GM12878 (cell line): Measurements from ENCODE around the gene GCM1. TPM values are rescaled to one million over a fixed set of nuclear protein-coding genes. Genes with fewer than 3 reads are reported as not detected.

Source experiments
- ATAC-seq: fragments of 200-7000 bp; cut with Tn5 transposase; 3 replicates; pipeline ENCODE4 v1.9.1; 2020; ENCODE audit warnings: mild to moderate bottlenecking, moderate library complexity
- BruUV-seq: library from RNA; stranded (reverse); fragments of 400-500 nt; replicated peaks from 2 replicates; lab custom pipeline; 2021; lab: Mats Ljungman, UMichigan
- CTCF ChIA-PET: fragments of 300-600 bp; sonication (Branson Sonifier 250); formaldehyde crosslinking; extraction: SDS; loops from one replicate; lab custom pipeline; 2021; ENCODE audit warnings: inconsistent platforms; lab: Yijun Ruan, JAX
- POLR2A ChIA-PET: fragments of 350-600 bp; formaldehyde crosslinking; extraction: SDS; loops from one replicate; lab custom pipeline; 2021; ENCODE audit warnings: inconsistent platforms; lab: Charles Lee
- RAD21 ChIA-PET: fragments of 300-600 bp; sonication (Branson Sonifier 250); formaldehyde crosslinking; loops from one replicate; lab custom pipeline; 2023; ENCODE audit warnings: antibody characterized with exemption; ENCODE audit not compliant: unreplicated experiment; lab: Charles Lee
- SMC1A ChIA-PET: fragments of 300-600 bp; sonication (Branson Sonifier 250); formaldehyde crosslinking; loops from one replicate; lab custom pipeline; 2023; ENCODE audit not compliant: unreplicated experiment, uncharacterized antibody; lab: Charles Lee
- DNase-seq: peaks from one replicate; pipeline ENCODE4 v3.0.0-alpha.2; 2011; ENCODE audit warnings: low read depth, low spot score
- FAIRE-seq: peaks from 3 replicates; lab custom pipeline; 2011; peaks lifted over from hg19 to GRCh38; lab: Jason Lieb, UNC
- H2AFZ ChIP-seq: 2 replicates; pipeline ENCODE4 v1.6.0; 2011; ENCODE audit warnings: low read depth, low read length, control low read depth; ENCODE audit not compliant: control insufficient read depth
- H3K27ac ChIP-seq: 2 replicates; pipeline ENCODE4 v1.5.1; 2011; ENCODE audit warnings: control low read depth; ENCODE audit not compliant: control insufficient read depth, insufficient read depth
- H3K27me3 ChIP-seq, 2 experiments: replicated peaks in 1 of 2; 2 replicates each; pipeline versions ENCODE4 v1.6.0 to v1.6.1; 2011; ENCODE audit warnings: low read length in 1 of 2; ENCODE audit not compliant: control insufficient read depth in 2 of 2, insufficient read depth in 2 of 2
- H3K36me3 ChIP-seq, 2 experiments: 2 replicates each; pipeline ENCODE4 v1.5.1; 2011; ENCODE audit warnings: low read length in 1 of 2; ENCODE audit not compliant: control insufficient read depth in 2 of 2, insufficient read depth in 2 of 2
- H3K4me1 ChIP-seq: 2 replicates; pipeline ENCODE4 v1.6.1; 2011; ENCODE audit warnings: mild to moderate bottlenecking, low read length, moderate library complexity, mixed read lengths; ENCODE audit not compliant: control insufficient read depth, insufficient read depth
- H3K4me2 ChIP-seq: 2 replicates; pipeline ENCODE4 v1.6.0; 2011; ENCODE audit warnings: control low read depth; ENCODE audit not compliant: control insufficient read depth, insufficient read depth
- H3K4me3 ChIP-seq: fragments of 200-600 bp; sonication (generic); 2 replicates; pipeline ENCODE4 v1.5.1; 2016
- H3K79me2 ChIP-seq: 2 replicates; pipeline ENCODE4 v1.6.0; 2011; ENCODE audit warnings: low read length; ENCODE audit not compliant: control insufficient read depth, insufficient read depth
- H3K9ac ChIP-seq: 2 replicates; pipeline ENCODE4 v1.8.0; 2011; ENCODE audit warnings: low read length, control low read depth, mixed read lengths; ENCODE audit not compliant: control insufficient read depth, insufficient read depth
- H3K9me3 ChIP-seq: replicated peaks from 3 replicates; pipeline ENCODE4 v1.5.1; 2011; ENCODE audit warnings: mild to moderate bottlenecking, low read length; ENCODE audit not compliant: control insufficient read depth, insufficient read depth
- H4K20me1 ChIP-seq: 2 replicates; pipeline ENCODE4 v1.6.0; 2011; ENCODE audit not compliant: control insufficient read depth, insufficient read depth
- BRCA1 ChIP-seq: IDR thresholded peaks from 2 replicates; pipeline ENCODE4 v1.6.1; 2011; ENCODE audit warnings: low read depth, low read length, improper control_type of control experiment
- KDM1A ChIP-seq: fragments of 200-600 bp; sonication (generic); IDR thresholded peaks from 2 replicates; pipeline ENCODE4 v1.6.1; 2016; ENCODE audit warnings: borderline replicate concordance
- NBN ChIP-seq: fragments of 450-650 bp; IDR thresholded peaks from 2 replicates; pipeline ENCODE4 v1.6.1; 2016
- NFXL1 ChIP-seq: fragments of 450-650 bp; IDR thresholded peaks from 2 replicates; pipeline ENCODE4 v1.6.1; 2017; ENCODE audit warnings: antibody characterized with exemption, mild to moderate bottlenecking, borderline replicate concordance
- POLR2AphosphoS5 ChIP-seq: IDR thresholded peaks from 2 replicates; pipeline ENCODE4 v1.6.1; 2011; ENCODE audit warnings: mild to moderate bottlenecking, low read length, inconsistent platforms
- SPI1 ChIP-seq: IDR thresholded peaks from 2 replicates; pipeline ENCODE4 v1.6.1; 2011; ENCODE audit warnings: low read depth, mild to moderate bottlenecking, low read length, moderate library complexity, borderline replicate concordance; ENCODE audit not compliant: insufficient read depth
- WRNIP1 ChIP-seq: IDR thresholded peaks from 2 replicates; pipeline ENCODE4 v1.6.1; 2011; ENCODE audit warnings: low read depth, low read length, improper control_type of control experiment, borderline replicate concordance
- YY1 ChIP-seq: IDR thresholded peaks from 2 replicates; pipeline ENCODE4 v1.6.1; 2011; ENCODE audit warnings: low read depth, mild to moderate bottlenecking, low read length
- WGBS: methylation state at CpG from one replicate; pipeline ENCODE4 v1.1.6; 2016; ENCODE audit warnings: low lambda C conversion rate; ENCODE audit not compliant: insufficient replicate concordance, insufficient coverage; ENCODE audit errors: missing lambda C conversion rate; 5-methylcytosine and 5-hydroxymethylcytosine counted together
- in situ Hi-C: fragments of 300-500 bp; cut with MboI; formaldehyde crosslinking; loops from 9 replicates; pipeline ENCODE4 v1.14.3; 2018; ENCODE audit warnings: mixed read lengths
- intact Hi-C: fragments of 100-400 bp; cut with micrococcal nuclease; formaldehyde crosslinking; loops from one replicate; pipeline ENCODE4 v1.14.2; 2022; ENCODE audit not compliant: unreplicated experiment
- polyA plus RNA-seq, 11 experiments: library from polyadenylated mRNA; depleted of rRNA in 4 of 11; unstranded in 6 of 11; stranded (reverse) in 5 of 11; fragments of >200 nt; fragmentation: Nextera tagmentation in 4 of 11; fragmentation: Illumina TruSeq in 1 of 11; extraction: Ambion mirVana in 4 of 11; extraction: Trizol in 1 of 11; gene quantifications; 1 replicate in 1 of 11; 2 replicates in 10 of 11; pipeline versions ENCODE4 v1.2.1 to v1.2.3, GENCODE V29; 2011 to 2016; ENCODE audit warnings: inconsistent platforms in 2 of 11, missing spikeins in 2 of 11, low read depth in 1 of 11
- total RNA-seq, 4 experiments: library from RNA; depleted of rRNA in 3 of 4; stranded (reverse); fragments of >200 nt in 3 of 4; fragmentation: Illumina TruSeq in 1 of 4; extraction: Trizol in 1 of 4; gene quantifications; 2 replicates each; pipeline versions ENCODE4 v1.2.1 to v1.2.3, GENCODE V29; 2013 to 2021
- TF ChIP-seq, protein P1 (sequence below): IDR thresholded peaks from 2 replicates; pipeline ENCODE4 v1.6.1; 2012; ENCODE audit warnings: low read depth, low read length, improper control_type of control experiment
- TF ChIP-seq, protein P2 (sequence below): IDR thresholded peaks from 2 replicates; pipeline ENCODE4 v1.6.1; 2012; ENCODE audit warnings: low read depth, low read length, improper control_type of control experiment
- TF ChIP-seq, protein P3 (sequence below), 3 experiments: IDR thresholded peaks in 2 of 3; conservative IDR thresholded peaks in 1 of 3; 2 replicates each; pipeline ENCODE4 v1.5.1; 2011; ENCODE audit warnings: low read depth in 3 of 3, low read length in 3 of 3, mild to moderate bottlenecking in 3 of 3, control low read depth in 2 of 3, moderate library complexity in 2 of 3, inconsistent platforms in 1 of 3, mixed read lengths in 1 of 3; ENCODE audit not compliant: control insufficient read depth in 2 of 3, insufficient read depth in 1 of 3; ENCODE audit errors: extremely low read depth in 1 of 3

GCM1 gene
- total and polyA plus RNA-seq, 10 of the 15 experiments (the other 5 are each of a cell fraction or from before 2014, with no cell fraction given), result 0.04 to 0.08 (median 0.05) TPM; not detected in 5

DNA sequence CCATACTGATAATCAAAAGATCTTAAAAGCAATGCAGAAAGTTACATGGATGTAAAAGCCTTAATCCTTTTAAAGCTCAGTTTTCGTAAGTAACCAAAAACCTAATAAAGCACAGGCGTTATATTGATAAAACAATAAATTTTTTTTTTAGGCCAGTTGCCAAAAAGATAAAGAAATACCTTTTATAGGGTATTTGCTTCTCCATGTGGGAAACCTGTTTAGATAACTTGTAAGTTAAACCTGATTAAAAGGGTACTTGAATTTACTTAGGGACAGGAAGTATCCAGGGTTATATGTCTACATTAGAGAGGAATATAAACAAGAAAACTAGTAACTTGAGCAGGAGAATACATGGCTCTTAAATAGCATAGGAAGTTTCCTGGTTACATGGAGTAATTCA is 62.3 kb downstream of the GCM1 start:
- Histone ChIP-seq H3K27me3 (no peaks in the 10 kb centered on the region), H3K9me3 (no peaks in the 10 kb centered on the region), H3K9ac (no peak overlapping the region), H3K4me1 (no peaks in the 10 kb centered on the region), H2AFZ (no peak overlapping the region), H3K4me3 (no peak overlapping the region), H3K27ac (no peak overlapping the region), H3K36me3 (peaks cover 4 to 15% of the 10 kb centered on the region in 2 experiments), H4K20me1 (no peaks in the 10 kb centered on the region), H3K79me2 (no peaks in the 10 kb centered on the region), H3K4me2 (no peak overlapping the region)
- POLR2A ChIA-PET, result no interaction called here
- SMC1A ChIA-PET, result interaction anchor here (1.1 to 2.8 kb wide), 2 partner anchors 8 to 9 kb away, joined by 4 to 7 read pairs; no protein-coding TSS in a partner anchor
- RAD21 ChIA-PET, result interaction anchor here (0.7 kb wide), 1 partner anchor 323 kb away, joined by 3 read pairs; no protein-coding TSS in a partner anchor
- CTCF ChIA-PET, result no interaction called here
- no TSS peak for BruUV-seq
- intact Hi-C loops (no loop called here), in situ Hi-C loops (no loop called here)
- FAIRE-seq (no peak), DNase-seq (no peak), ATAC-seq (no peak)
- 48% methylated on average over 2 of the region's 2 CpGs for WGBS
- TF ChIP-seq, protein P1, sequence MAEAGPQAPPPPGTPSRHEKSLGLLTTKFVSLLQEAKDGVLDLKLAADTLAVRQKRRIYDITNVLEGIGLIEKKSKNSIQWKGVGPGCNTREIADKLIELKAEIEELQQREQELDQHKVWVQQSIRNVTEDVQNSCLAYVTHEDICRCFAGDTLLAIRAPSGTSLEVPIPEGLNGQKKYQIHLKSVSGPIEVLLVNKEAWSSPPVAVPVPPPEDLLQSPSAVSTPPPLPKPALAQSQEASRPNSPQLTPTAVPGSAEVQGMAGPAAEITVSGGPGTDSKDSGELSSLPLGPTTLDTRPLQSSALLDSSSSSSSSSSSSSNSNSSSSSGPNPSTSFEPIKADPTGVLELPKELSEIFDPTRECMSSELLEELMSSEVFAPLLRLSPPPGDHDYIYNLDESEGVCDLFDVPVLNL, result no peak
- no peak for TF ChIP-seq BRCA1

DNA sequence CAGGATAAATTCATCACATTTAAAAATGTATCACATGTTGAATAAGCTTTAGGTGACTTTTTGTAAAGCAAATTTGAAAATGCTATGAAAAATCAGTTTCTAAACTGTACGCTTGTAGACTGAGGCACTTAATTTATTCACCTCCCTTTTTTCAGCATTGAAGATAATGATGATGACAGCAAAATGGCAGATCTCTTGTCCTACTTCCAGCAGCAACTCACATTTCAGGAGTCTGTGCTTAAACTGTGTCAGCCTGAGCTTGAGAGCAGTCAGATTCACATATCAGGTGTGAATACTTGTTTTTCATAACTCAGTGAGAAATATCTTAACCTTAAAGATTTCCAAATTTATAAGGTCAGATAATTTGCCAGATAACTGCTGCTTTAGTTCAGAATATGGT is 67.8 kb downstream of the GCM1 start:
- Histone ChIP-seq H2AFZ (no peak overlapping the region), H3K9ac (no peak overlapping the region), H3K27ac (no peak overlapping the region), H4K20me1 (no peaks in the 10 kb centered on the region), H3K36me3 (peaks cover 0 to 17% of the 10 kb centered on the region in 2 experiments; a peak in 2 of 4 replicates), H3K4me2 (no peak overlapping the region), H3K4me3 (no peak overlapping the region), H3K79me2 (no peaks in the 10 kb centered on the region), H3K4me1 (no peaks in the 10 kb centered on the region), H3K9me3 (no peaks in the 10 kb centered on the region), H3K27me3 (no peaks in the 10 kb centered on the region)
- WGBS, result 100% methylated on average over 1 of the region's 1 CpG
- BruUV-seq, result no TSS peak
- no peak for DNase-seq
- TF ChIP-seq YY1 (no peak), WRNIP1 (no peak), NBN (no peak), KDM1A (no peak), NFXL1 (no peak), POLR2AphosphoS5 (no peak), SPI1 (no peak)
- TF ChIP-seq, protein P2, sequence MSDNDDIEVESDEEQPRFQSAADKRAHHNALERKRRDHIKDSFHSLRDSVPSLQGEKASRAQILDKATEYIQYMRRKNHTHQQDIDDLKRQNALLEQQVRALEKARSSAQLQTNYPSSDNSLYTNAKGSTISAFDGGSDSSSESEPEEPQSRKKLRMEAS, result no peak
- TF ChIP-seq, protein P3, sequence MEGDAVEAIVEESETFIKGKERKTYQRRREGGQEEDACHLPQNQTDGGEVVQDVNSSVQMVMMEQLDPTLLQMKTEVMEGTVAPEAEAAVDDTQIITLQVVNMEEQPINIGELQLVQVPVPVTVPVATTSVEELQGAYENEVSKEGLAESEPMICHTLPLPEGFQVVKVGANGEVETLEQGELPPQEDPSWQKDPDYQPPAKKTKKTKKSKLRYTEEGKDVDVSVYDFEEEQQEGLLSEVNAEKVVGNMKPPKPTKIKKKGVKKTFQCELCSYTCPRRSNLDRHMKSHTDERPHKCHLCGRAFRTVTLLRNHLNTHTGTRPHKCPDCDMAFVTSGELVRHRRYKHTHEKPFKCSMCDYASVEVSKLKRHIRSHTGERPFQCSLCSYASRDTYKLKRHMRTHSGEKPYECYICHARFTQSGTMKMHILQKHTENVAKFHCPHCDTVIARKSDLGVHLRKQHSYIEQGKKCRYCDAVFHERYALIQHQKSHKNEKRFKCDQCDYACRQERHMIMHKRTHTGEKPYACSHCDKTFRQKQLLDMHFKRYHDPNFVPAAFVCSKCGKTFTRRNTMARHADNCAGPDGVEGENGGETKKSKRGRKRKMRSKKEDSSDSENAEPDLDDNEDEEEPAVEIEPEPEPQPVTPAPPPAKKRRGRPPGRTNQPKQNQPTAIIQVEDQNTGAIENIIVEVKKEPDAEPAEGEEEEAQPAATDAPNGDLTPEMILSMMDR (IDR thresholded peaks at IDR 0.05 in 2 of 3, conservative IDR thresholded peaks at IDR 0.05 in 1 of 3; ENCODE audit: control insufficient read depth in 2 of 3, extremely low read depth in 1 of 3, insufficient read depth in 1 of 3, low read depth in 3 of 3, low read length in 3 of 3), result no peak
- no peak for ATAC-seq
- FAIRE-seq, result no peak
- ChIA-PET POLR2A (no interaction called here), RAD21 (no interaction called here), SMC1A (interaction anchor here (1.0 to 1.6 kb wide), 2 partner anchors 9 to 38 kb away, joined by 3 read pairs; no protein-coding TSS in a partner anchor), CTCF (interaction anchor here (1.1 to 2.5 kb wide), 2 partner anchors 13 to 355 kb away, joined by 3 to 6 read pairs; no protein-coding TSS in a partner anchor)
- in situ Hi-C loops (no loop called here), intact Hi-C loops (no loop called here)
